Right lobe of liver (tissue), 4 donors: ENCODE results near the gene KLRK1.

ENCODE experiments used
- CTCF ChIP-seq, 4 donors: fragments of 200-600 bp in 3 of 4; fragments of 450-650 bp in 1 of 4; IDR thresholded peaks; one replicate each; pipeline versions ENCODE4 v1.5.1 to v1.8.0; 2016 to 2022; ENCODE audit warnings: antibody characterized with exemption in 4 of 4, mild to moderate bottlenecking in 2 of 4
- POLR2A ChIP-seq: fragments of 450-650 bp; IDR thresholded peaks from one replicate; pipeline ENCODE4 v1.6.1; 2017; ENCODE audit warnings: antibody characterized with exemption, mild to moderate bottlenecking
- donor health status: DM: no; HTN: no; CAD: no.
- donor health status: DM: no; HTN: no; CAD: no.
- donor health status: DM: no; HTN: yes; CAD: no.

DNA sequence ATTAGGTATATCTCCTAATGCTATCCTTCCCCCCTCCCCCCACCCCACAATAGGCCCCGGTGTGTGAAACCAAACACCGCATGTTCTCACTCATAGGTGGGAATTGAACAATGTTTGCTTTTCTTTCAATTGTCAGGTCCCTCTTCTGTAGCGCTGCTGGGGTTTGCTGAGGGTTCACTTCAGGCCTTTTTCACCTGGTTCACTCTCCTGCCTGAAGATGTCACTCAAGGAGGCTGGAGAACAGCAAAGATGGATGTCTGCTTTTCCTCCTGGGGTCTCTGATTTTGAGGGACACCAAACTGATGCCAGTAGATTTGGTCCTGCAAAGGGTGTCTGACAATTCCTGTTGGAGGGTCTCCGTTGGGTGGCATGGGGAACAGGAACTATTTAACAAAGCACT, 35.8 kb downstream of the KLRK1 start:
- TF ChIP-seq CTCF (IDR thresholded peaks at IDR 0.05) (no peak), POLR2A (no peak)
